Vagina (tissue), 2 donors: Measurements from ENCODE around the gene WNT9A. TPM values are rescaled to one million over a fixed set of nuclear protein-coding genes. Genes with fewer than 3 reads are reported as not detected.
A peak's percentile ranks its signal among the peaks of the same experiment; 100 is the strongest.

ENCODE experiments used
- DNase-seq, 2 donors: peaks; one replicate each; pipeline ENCODE4 v3.0.0-alpha.2; 2017; ENCODE audit errors: extremely low spot score in 2 of 2
- H3K27ac ChIP-seq: fragments of 200-600 bp; sonication (generic); one replicate; pipeline ENCODE4 v1.5.1; 2019
- H3K27me3 ChIP-seq: fragments of 200-600 bp; sonication (generic); one replicate; pipeline ENCODE4 v1.5.1; 2019
- H3K36me3 ChIP-seq, 2 donors: fragments of 200-600 bp; sonication (generic); one replicate each; pipeline ENCODE4 v1.5.1; 2017 to 2019
- H3K4me1 ChIP-seq: fragments of 200-600 bp; sonication (generic); one replicate; pipeline ENCODE4 v1.5.1; 2019
- H3K4me3 ChIP-seq, 2 donors: fragments of 200-600 bp; sonication (generic); 1 replicate in 1 of 2; 2 replicates in 1 of 2; pipeline ENCODE4 v1.5.1; 2016 to 2019
- H3K9me3 ChIP-seq: fragments of 200-600 bp; sonication (generic); one replicate; pipeline ENCODE4 v1.5.1; 2019
- POLR2A ChIP-seq, 2 donors: fragments of 450-650 bp; IDR thresholded peaks; one replicate each; pipeline ENCODE4 v1.6.1; 2017; ENCODE audit warnings: antibody characterized with exemption in 2 of 2, mild to moderate bottlenecking in 2 of 2, moderate library complexity in 2 of 2
- POLR2AphosphoS5 ChIP-seq, 2 donors: sonication (generic); formaldehyde crosslinking; IDR thresholded peaks; one replicate each; pipeline ENCODE4 v1.9.0; 2017; ENCODE audit warnings: antibody characterized with exemption in 2 of 2, mild to moderate bottlenecking in 2 of 2, low read depth in 1 of 2; ENCODE audit not compliant: insufficient read depth in 1 of 2
- intact Hi-C: fragments of 100-400 bp; cut with DNase I; formaldehyde crosslinking; loops from one replicate; pipeline ENCODE4 v1.15.1; 2023
- total RNA-seq: library from RNA; depleted of rRNA; stranded (reverse); fragments of >200 nt; gene quantifications from one replicate; pipeline ENCODE4 v1.2.3, GENCODE V29; 2016
- TF ChIP-seq, protein P1 (sequence below), 3 experiments: fragments of 450-650 bp in 2 of 3; fragments of 200-600 bp in 1 of 3; sonication (generic) in 1 of 3; IDR thresholded peaks; one replicate each; pipeline ENCODE4 v1.5.1; 2017 to 2019; ENCODE audit warnings: antibody characterized with exemption in 3 of 3, mild to moderate bottlenecking in 2 of 3, moderate library complexity in 2 of 3

Gene WNT9A
- total RNA-seq, 1 donor from 2014 or later = 2.9 TPM

DNA sequence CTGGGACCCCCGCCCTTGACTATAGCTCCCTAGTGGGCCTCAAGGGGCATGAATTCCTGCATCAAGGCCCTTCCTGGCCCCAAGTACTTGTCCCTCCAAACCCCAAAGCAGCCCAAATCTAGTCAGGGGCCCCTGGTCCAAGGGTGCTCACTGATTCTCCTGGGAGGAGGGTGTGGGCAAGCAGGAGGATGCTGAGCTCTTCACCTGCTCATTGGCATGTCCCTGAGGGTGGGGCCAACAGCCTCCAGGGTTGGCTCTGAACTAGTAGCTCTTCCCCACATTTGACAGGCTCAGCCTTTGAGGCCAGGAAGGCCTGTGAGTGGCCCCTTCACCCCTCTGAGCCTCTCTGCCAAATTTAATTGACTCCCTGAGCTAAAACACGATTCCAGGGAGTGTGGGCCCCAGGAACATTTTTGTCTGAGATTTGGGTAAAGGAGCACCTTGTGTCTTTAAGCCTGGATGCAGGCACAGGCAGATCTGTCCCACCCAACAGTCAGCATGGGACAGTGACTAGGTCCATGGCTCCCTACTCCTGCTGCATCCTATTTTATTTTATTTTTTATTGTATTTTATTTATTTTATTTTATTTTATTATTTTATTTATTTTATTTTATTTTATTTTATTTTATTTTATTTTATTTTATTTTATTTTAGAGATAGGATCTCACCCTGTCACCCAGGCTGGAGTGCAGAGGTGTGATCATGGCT is 11.0 kb upstream of the WNT9A start:
- no peak overlapping the region for H3K4me3 ChIP-seq
- DNase-seq = peak in 1 of 2 donors; percentile 72
- peaks cover 3% of the 10 kb centered on the region for H3K4me1 ChIP-seq
- H3K27me3 ChIP-seq = no peaks in the 10 kb centered on the region
- TF ChIP-seq POLR2AphosphoS5 (IDR thresholded peaks at IDR 0.05; ENCODE audit: insufficient read depth in 1 of 2, low read depth in 1 of 2) (no peak), POLR2A (IDR thresholded peaks at IDR 0.05) (no peak)
- TF ChIP-seq, protein P1, sequence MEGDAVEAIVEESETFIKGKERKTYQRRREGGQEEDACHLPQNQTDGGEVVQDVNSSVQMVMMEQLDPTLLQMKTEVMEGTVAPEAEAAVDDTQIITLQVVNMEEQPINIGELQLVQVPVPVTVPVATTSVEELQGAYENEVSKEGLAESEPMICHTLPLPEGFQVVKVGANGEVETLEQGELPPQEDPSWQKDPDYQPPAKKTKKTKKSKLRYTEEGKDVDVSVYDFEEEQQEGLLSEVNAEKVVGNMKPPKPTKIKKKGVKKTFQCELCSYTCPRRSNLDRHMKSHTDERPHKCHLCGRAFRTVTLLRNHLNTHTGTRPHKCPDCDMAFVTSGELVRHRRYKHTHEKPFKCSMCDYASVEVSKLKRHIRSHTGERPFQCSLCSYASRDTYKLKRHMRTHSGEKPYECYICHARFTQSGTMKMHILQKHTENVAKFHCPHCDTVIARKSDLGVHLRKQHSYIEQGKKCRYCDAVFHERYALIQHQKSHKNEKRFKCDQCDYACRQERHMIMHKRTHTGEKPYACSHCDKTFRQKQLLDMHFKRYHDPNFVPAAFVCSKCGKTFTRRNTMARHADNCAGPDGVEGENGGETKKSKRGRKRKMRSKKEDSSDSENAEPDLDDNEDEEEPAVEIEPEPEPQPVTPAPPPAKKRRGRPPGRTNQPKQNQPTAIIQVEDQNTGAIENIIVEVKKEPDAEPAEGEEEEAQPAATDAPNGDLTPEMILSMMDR (IDR thresholded peaks at IDR 0.05) = no peak
- H3K9me3 ChIP-seq = no peaks in the 10 kb centered on the region
- no peak overlapping the region for H3K27ac ChIP-seq
- H3K36me3 ChIP-seq = no peaks in the 10 kb centered on the region
- intact Hi-C loops = no loop called here

DNA sequence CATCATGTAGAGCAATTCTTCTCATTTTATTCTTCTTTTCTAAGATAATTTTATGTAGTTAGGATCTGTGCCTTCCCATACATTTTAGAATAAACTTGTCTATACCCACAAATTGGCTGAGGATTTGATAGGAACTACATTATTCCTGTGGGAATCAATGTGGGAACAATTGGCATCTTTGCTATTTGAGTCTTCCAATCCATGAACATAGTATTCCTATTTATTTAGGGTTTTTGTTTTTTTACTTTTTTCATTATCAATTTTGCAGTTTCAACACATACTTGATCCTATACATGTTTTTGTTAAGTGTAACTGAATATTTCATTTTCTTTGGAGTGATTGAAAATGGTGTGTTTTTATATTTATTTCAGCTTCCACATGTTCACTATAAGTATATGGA is 8.1 kb upstream of the WNT9A start:
- intact Hi-C loops = no loop called here
- Histone ChIP-seq H3K9me3 (no peaks in the 10 kb centered on the region), H3K4me1 (peaks cover 18% of the 10 kb centered on the region), H3K36me3 (no peaks in the 10 kb centered on the region), H3K27ac (no peak overlapping the region), H3K27me3 (no peaks in the 10 kb centered on the region), H3K4me3 (no peak overlapping the region)
- TF ChIP-seq, protein P1 (IDR thresholded peaks at IDR 0.05) = no peak
- TF ChIP-seq POLR2A (IDR thresholded peaks at IDR 0.05) (no peak), POLR2AphosphoS5 (IDR thresholded peaks at IDR 0.05; ENCODE audit: insufficient read depth in 1 of 2, low read depth in 1 of 2) (no peak)
- no peak for DNase-seq

DNA sequence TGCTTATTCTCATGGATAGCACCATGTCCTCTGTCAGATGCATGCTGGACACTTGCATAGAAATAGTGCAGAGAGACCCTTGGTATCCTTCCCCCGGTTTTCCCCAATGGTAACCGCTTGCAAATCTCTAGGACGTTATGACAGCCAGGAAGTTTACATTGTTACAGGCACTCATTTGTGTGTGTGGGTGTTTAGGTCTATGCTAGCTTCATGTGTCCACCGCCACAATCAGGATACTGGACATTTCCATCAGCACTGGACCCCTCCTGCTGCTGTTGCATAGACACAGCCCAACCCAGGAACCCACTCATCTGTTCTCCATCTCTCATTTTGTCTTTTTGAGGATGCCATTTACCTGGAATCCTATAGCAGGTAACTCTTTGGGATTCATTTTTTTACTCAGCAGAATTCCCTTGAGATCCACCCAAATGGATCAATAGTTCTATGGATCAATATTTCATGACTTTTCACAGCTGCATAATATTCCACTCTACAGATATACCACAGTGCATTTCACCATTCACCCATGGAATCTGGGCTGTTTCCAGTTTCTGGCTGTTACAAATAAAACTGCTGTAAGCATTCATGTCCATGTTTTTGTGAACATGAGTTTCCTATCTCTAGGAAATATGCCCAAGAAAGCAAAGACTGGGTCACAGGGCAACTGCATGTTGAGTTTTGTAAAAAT is 6.6 kb upstream of the WNT9A start:
- Histone ChIP-seq H3K4me3 (no peak overlapping the region), H3K36me3 (no peaks in the 10 kb centered on the region), H3K9me3 (no peaks in the 10 kb centered on the region), H3K27me3 (no peaks in the 10 kb centered on the region), H3K27ac (no peak overlapping the region), H3K4me1 (peaks cover 18% of the 10 kb centered on the region)
- intact Hi-C loops = no loop called here
- TF ChIP-seq POLR2AphosphoS5 (IDR thresholded peaks at IDR 0.05; ENCODE audit: insufficient read depth in 1 of 2, low read depth in 1 of 2) (no peak), POLR2A (IDR thresholded peaks at IDR 0.05) (no peak)
- TF ChIP-seq, protein P1 (IDR thresholded peaks at IDR 0.05) = no peak
- peak; percentile 52 to 80 for DNase-seq

DNA sequence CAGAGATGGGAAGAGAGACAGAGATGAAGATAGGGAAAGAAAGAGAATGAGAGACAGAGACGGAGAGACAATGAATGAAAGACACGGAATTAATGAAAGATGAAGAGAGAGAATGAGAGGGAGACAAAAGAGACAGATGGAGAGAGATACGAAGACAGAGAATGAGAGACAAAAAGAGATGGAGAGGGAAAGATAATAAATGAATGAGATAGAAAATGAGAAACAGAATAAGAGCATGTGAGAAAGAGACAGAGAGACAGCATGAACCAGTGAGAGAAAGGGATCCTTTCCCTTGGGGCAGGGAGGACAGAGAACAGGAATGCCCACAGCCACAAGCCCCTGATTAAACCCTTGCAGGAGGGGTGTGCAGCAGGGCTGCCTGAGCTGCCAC is 5.3 kb upstream of the WNT9A start:
- no peaks in the 10 kb centered on the region for H3K27me3 ChIP-seq
- no peak overlapping the region for H3K4me3 ChIP-seq
- peaks cover 31% of the 10 kb centered on the region for H3K4me1 ChIP-seq
- H3K27ac ChIP-seq = no peak overlapping the region
- intact Hi-C loops = no loop called here
- H3K36me3 ChIP-seq = no peaks in the 10 kb centered on the region
- no peak for DNase-seq
- TF ChIP-seq POLR2AphosphoS5 (IDR thresholded peaks at IDR 0.05; ENCODE audit: insufficient read depth in 1 of 2, low read depth in 1 of 2) (no peak), POLR2A (IDR thresholded peaks at IDR 0.05) (no peak)
- TF ChIP-seq, protein P1 (IDR thresholded peaks at IDR 0.05) = no peak
- no peaks in the 10 kb centered on the region for H3K9me3 ChIP-seq
